ENCODE data around the gene ZDHHC11. TPM values are rescaled to one million over a fixed set of nuclear protein-coding genes. Genes with fewer than 3 reads are reported as not detected.

Gene ZDHHC11
- total RNA-seq, 1 experiment from 2014 or later = 17.0 TPM

DNA sequence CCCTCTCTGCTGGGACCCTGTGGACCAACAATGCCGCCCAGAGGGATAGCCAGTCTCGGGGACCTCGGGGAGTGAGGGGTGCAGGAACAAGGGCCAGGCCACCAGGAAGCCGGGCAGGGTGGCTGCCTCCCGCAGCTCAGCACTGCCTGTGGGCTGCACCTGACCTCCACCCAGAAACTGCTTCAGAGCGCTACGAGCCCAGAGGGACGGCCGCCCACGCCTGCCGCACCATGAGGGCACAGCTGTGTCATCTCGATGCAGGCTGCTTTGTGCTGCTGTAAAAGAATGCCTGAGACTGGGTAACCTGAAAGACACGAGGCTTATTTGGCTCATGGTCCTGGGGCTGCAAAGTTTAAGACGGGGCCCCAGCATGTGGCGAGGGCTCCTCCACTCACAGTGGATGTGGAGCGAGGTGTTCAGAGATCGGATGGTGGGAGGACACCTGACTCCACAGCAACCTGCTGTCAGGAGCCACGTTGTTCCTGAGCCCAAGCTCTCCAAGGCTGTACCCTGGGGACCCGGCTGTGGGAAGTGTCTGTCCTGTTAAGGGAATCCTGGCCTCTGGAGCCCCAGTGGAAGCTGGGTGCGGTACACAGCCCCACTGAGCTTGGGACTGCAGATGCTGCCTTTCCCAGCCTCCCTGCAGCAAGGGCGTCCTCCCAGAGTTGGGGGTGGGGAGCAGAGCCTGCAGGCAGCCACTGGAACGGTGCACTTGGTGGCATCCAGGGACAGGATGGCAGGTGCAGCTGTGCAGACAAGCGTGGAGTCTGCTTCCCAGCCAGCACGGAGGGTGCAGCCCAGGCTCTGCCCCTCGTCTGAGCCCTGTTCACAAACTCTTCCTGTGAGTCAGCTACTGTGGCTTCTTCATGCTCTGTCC, 11.8 kb upstream of the ZDHHC11 start:
- Histone ChIP-seq H4K20me1 (ENCODE audit: insufficient read depth) (no peaks in the 10 kb centered on the region), H3K27me3 (ENCODE audit: insufficient read depth, low read length) (no peaks in the 10 kb centered on the region), H3K4me2 (ENCODE audit: low read length) (no peak overlapping the region), H3K4me3 (replicated peaks in 1 of 2; ENCODE audit: low read depth in 1 of 2, low read length in 2 of 2) (no peak overlapping the region), H2AFZ (ENCODE audit: low read depth, low read length, poor library complexity, severe bottlenecking) (no peak overlapping the region), H3K36me3 (ENCODE audit: control insufficient read depth in 1 of 2, insufficient read depth in 2 of 2, low read length in 2 of 2) (peaks cover 12 to 17% of the 10 kb centered on the region in 2 experiments; a peak in 3 of 4 replicates), H3K4me1 (ENCODE audit: control insufficient read depth in 1 of 2, insufficient read depth in 2 of 2, low read length in 2 of 2) (no peaks in the 10 kb centered on the region), H3K27ac (ENCODE audit: low read depth, low read length) (no peak overlapping the region), H3K9me2 (ENCODE audit: insufficient read depth) (no peaks in the 10 kb centered on the region), H3K9me3 (ENCODE audit: control insufficient read depth in 1 of 2, insufficient read depth in 1 of 2, low read depth in 1 of 2, low read length in 2 of 2) (no peaks in the 10 kb centered on the region), H3K79me2 (ENCODE audit: insufficient read depth, low read length) (no peaks in the 10 kb centered on the region), H3K9ac (ENCODE audit: low read length) (no peak overlapping the region)
- ChIA-PET POLR2A (no interaction called here), RAD21 (ENCODE audit: low non-redundant PET in 1 of 2, low total read pairs in 2 of 2, uncharacterized antibody in 2 of 2, unreplicated experiment in 2 of 2) (no interaction called here), CTCF (no interaction called here)
- DNase-seq (ENCODE audit: low read depth, low spot score) (no peak), ATAC-seq (peak; percentile 19)
- no TSS peak for BruUV-seq (replicated peaks)
- no peak for TF ChIP-seq EZH2 (IDR thresholded peaks at IDR 0.05)
- no peak for TF ChIP-seq SIN3A (IDR thresholded peaks at IDR 0.05; ENCODE audit: low read depth)
- intact Hi-C loops (cut with micrococcal nuclease) = no loop called here

DNA sequence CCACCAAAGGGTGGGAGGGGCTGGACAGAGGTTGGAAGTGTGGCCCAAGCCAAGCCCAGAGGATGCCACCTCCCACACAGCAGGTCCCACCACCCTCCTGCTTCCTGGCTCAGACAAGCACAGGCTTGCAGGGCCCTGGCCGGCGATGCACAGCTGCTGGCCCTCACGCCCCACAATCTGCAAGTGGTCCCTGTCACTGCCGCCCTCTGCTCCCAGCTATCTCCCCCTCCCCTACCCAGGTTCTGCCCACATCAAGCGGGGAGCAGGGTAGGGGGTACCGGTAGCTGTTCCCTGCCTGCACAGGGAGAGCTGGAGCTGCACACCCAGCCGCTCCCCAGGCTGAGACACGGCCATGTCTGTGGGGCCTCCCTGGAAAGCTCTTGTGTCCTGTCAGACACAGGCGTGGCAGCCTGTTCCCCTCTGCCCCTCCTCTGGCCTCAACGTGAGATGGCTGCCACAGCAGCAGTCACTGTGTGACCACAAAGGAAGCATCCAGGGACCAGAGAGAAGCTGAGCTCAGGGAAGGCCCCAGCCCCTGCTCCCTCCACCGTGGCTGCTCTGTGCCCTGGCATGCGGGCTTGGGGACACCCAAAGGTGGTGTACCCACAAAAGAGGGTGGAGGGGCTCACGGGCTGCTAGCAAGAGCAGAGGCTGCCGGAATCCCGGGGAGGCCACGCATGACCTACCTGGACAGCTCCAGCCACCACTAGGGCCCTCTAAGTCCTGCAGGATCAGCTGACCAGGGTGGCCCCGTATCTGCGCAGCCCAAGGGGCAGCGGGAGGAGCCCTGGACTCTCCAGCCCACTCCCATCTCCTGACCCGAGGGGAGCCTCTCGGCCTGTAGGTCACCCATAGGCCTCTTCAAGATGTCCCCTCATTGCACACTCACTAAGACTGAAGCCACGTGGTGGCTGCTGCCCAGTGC, 10.9 kb upstream of the ZDHHC11 start:
- no peaks in the 10 kb centered on the region for H3K9me3 ChIP-seq (ENCODE audit: control insufficient read depth in 1 of 2, insufficient read depth in 1 of 2, low read depth in 1 of 2, low read length in 2 of 2)
- DNase-seq (ENCODE audit: low read depth, low spot score) (no peak), ATAC-seq (peak; percentile 17)
- no peaks in the 10 kb centered on the region for H3K9me2 ChIP-seq (ENCODE audit: insufficient read depth)
- ChIA-PET RAD21 (ENCODE audit: low non-redundant PET in 1 of 2, low total read pairs in 2 of 2, uncharacterized antibody in 2 of 2, unreplicated experiment in 2 of 2) (no interaction called here), POLR2A (no interaction called here), CTCF (no interaction called here)
- no TSS peak for BruUV-seq (replicated peaks)
- H3K79me2 ChIP-seq (ENCODE audit: insufficient read depth, low read length) = no peaks in the 10 kb centered on the region
- TF ChIP-seq POLR2AphosphoS5 (IDR thresholded peaks at IDR 0.05; ENCODE audit: low read depth, low read length) (peak; percentile 22; the same call in 1 of the 2 replicates), ATF3 (IDR thresholded peaks at IDR 0.05) (no peak)
- H2AFZ ChIP-seq (ENCODE audit: low read depth, low read length, poor library complexity, severe bottlenecking) = no peak overlapping the region
- no peak overlapping the region for H3K9ac ChIP-seq (ENCODE audit: low read length)
- intact Hi-C loops (cut with micrococcal nuclease) = no loop called here
- H3K27ac ChIP-seq (ENCODE audit: low read depth, low read length) = no peak overlapping the region
- H3K27me3 ChIP-seq (ENCODE audit: insufficient read depth, low read length) = no peaks in the 10 kb centered on the region
- no peaks in the 10 kb centered on the region for H4K20me1 ChIP-seq (ENCODE audit: insufficient read depth)
- H3K4me1 ChIP-seq (ENCODE audit: control insufficient read depth in 1 of 2, insufficient read depth in 2 of 2, low read length in 2 of 2) = no peaks in the 10 kb centered on the region
- no peak overlapping the region for H3K4me3 ChIP-seq (replicated peaks in 1 of 2; ENCODE audit: low read depth in 1 of 2, low read length in 2 of 2)
- peaks cover 10 to 11% of the 10 kb centered on the region in 2 experiments; a peak in 3 of 4 replicates for H3K36me3 ChIP-seq (ENCODE audit: control insufficient read depth in 1 of 2, insufficient read depth in 2 of 2, low read length in 2 of 2)
- no peak overlapping the region for H3K4me2 ChIP-seq (ENCODE audit: low read length)
